HG02938 (cell line): ENCODE data around the gene ST7.
"Not testable (repeated sequence)": the region's sequence is repeated elsewhere in the genome, so short reads cannot be mapped to it uniquely, and the experiment has no call there.

Source experiments
- ATAC-seq: cut with Tn5 transposase; IDR thresholded peaks from one replicate; pipeline ENCODE4 v1.9.1; 2021; ENCODE audit warnings: mild to moderate bottlenecking, moderate library complexity; ENCODE audit not compliant: unreplicated experiment

Gene ST7

DNA sequence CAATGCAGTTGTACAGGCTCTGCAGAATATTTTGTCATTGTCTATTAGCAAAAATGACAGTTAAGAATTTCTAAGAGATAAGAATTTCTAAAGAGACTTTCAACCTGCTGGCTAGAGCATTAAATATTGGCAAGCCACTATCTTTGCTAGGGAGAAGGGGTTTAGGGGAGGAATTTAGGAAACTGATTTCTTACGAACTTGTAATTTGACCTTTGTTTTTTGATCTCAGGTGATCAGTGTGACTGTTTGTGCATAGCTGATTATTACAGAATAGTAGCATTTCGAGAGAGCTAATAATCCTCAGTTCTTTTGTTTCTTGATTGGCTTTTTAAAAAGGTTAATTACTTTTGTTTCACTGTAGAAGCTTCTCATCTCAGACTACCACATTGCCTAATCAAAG lies 68.1 kb downstream of the ST7 start:
- ATAC-seq, result no peak

DNA sequence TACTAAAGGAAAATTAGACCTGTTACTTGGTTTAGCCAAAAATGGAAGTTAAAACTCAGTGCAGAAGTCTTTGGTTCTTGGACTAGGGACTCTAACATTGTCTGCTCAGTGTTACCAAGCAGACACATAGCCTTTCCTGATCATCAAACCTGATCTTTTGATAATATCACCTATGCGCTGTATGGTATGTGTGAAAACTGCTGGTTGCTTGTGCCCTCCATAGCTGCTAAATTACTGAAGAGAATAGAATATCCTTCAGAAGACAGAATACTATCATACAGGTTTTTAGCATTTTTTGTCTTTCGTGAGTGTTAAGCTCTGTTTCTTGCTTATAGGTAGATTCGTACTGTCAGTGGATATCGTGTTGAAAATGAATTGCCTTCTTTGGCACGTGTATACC lies 68.7 kb downstream of the ST7 start:
- ATAC-seq, result no peak

DNA sequence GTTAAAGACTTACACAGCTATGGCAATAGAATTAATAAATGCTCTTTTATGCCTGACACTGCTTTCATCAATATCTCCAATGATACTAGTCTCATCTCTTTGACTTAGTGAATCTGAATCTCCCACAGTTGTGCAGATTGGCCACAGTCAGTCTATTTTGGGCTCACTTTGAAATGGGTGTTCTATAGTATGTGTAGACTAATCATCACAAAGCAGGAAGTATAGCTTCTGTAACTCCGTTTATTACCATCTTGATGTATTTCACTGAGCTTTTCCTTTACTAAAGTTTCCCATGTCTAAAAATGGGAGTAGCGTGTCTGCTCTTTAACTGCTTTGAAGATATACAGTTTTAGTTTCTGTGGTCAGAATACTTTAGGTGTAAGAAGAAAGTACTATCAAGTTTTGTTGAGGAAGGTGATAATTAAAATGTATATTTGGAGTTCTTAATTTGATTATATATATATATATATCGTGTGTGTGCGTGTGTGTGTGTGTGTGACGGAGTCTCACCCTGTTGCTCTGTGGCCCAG lies 70.1 kb downstream of the ST7 start:
- no peak for ATAC-seq

DNA sequence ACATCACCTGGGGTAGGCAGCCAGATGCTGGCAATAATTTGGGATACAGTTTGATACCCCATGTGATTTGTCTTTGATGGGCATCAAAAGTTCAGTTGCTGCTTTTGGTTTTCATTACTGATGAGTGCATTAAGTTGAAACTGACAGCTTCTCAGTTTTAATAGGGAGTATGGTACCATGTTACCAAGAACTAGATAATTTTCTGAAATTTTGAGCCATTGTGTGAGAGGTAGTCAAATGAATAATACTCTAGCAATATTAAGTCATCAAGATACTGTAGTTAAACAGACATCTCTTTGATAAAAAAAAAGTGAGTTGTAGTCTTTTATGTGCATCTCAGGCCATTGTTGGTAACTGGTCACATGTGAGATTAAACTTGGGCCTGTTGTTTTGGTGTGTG lies 71.5 kb downstream of the ST7 start:
- no peak for ATAC-seq

DNA sequence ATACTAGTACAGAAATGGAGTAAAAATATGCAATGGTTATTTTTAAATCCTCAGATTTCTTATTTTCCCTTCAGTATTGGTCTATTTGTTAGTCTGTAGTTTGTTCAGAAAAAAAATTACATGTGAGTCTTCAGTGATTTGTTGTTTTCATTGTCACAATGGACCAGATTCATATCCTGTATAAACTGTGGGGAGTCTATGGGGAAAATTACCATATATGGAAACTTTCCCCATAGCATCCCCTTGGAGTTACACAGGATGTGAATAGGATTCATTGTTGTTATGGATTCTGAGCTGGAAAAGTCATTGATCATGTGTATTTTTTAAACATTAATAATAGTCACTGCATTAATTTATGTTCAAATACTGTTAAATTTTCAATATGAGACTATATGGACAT lies 72.6 kb downstream of the ST7 start:
- no peak for ATAC-seq

DNA sequence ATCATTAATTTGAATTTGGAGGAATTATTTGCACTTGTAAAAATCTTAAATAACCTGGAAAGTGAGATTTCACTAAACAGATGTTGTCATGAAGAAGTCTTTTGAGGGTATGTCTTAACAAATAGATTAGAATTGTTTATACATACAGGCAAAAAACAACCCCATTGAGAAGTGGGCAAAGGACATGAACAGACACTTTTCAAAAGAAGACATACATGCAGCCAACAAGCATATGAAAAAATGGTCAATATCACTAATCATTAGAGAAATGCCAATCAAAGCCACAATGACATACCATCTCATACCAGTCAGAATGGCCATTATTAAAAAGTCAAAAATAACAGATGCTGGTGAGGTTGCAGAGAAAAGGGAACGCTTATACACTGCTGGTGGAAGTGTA lies 77.0 kb downstream of the ST7 start:
- not testable (repeated sequence) for ATAC-seq

DNA sequence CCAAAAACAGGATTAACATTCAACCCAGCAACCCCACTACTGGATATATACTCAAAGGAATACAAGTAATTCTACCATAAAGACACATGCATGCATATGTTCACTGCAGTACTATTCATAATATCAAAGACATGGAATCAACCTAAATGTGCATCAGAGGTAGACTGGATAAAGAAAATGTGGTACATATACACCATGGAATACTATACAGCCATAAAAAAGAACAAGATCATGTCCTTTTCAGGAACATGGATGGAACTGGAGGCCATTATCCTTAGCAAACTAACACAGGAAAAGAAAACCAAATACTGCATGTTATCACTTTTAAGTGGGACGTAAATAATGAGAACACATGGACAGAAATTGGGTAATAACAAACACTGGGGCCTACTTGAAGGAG lies 77.5 kb downstream of the ST7 start:
- ATAC-seq, result not testable (repeated sequence)

DNA sequence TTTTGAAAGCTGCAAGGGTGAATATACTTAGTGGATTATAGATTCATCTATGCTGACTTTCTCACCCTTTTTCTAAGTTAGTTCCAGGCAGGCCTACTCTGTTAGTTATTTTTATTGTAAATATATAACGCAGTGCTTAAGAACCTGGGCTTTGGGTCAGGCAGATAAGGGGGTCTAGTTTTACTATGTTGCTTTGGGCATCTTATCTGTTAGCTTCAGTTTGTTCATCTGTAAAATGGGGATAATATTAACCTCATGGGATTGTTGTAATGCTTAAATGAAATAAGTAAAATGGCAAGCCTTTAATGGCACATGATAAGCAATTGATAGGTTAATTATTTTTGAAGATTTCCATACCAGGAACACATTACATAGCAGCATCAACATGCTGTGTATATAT lies 79.5 kb downstream of the ST7 start:
- no peak for ATAC-seq

DNA sequence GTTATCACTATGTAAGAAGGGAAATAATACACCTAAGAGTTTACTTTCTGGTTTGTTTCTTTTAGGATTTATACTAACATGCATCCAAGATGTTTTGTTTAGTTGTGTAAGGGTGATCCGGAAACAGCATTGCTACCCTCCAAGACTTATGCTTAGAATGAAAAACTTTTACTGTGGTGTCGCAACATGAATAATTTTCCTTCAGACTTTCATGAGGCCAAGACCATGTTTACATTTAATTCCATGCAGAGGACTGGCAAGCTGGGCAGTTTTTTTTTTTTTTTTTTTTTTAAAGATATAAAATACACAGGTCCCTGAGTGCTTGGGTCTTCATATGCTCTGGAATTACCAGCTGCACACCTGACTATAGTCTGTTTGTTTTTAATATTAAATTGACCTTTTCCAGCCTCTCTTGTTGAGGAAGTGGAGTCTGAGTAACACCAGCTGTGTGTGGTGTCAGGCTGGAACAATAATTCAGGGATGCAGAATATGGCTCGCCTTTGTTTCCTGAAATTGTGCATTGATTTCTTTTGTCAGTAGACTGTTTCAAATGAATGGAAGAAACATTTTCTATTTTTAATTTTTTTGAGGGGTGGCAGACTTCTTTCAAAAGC lies 81.7 kb downstream of the ST7 start:
- no peak for ATAC-seq

DNA sequence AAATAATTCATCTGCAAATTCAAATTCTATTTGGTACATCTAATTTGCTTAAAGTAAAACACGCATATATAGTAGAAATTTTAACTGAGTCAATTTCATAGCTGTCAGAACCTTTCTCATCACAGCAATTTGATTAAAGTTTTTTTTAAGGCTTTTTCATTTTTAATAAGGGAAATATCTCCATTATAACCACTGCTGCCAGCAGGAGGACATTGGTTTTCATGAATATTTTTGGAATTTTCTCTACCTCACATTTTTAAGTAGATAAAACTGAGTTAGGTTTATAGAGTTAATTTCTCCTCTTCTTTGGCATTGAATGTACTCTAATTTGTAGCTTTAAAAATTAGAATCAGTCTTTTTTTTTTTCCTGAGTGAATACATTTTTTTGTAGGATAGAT lies 82.2 kb downstream of the ST7 start:
- no peak for ATAC-seq

DNA sequence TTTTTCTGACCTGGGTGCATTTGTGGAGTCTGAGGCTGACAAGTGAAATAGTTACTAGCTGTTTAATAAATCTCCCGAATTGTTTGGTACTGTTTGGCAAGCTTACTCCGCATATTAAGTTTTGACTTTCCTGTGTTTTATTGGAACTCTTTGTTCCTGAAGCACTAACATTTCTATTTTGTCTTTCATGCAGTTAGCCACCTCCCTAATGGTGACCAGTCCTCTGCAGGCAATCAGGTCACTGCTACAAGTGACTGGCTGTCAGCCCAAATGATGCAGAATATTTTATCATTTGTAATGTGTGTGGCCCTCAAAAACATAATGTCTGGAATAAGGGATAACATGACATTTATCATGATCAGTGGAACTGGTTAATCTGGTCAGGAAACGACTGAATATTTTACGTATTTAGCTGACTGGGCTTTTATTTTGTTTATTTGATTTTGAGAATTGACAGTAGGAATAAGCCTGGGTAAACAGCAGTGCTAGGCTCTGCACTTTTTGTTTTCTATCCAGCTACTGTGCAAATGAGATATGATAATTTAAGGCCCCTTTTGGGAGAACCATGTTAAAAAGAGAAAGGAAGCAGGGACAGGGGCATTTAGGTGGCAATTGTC lies 82.9 kb downstream of the ST7 start:
- no peak for ATAC-seq

DNA sequence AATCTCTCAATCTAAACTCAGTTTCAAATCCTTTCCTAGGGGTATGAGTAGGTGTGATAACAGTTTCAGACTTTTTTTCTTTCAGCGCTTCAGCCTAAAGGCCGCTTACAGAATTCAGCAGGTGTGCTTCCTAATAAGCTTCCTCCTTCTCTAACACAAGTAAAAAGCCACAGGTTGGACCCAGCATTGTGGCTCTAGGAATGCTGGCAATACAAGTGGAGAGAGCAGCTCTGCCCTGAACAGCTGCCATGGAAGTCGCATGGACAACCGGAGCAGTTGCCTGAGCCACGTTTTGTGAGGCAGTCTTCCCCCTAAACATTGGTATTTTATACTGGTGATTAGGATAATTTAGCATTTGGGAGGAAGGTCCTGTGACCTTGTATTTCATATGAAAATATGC lies 83.5 kb downstream of the ST7 start:
- ATAC-seq, result no peak

DNA sequence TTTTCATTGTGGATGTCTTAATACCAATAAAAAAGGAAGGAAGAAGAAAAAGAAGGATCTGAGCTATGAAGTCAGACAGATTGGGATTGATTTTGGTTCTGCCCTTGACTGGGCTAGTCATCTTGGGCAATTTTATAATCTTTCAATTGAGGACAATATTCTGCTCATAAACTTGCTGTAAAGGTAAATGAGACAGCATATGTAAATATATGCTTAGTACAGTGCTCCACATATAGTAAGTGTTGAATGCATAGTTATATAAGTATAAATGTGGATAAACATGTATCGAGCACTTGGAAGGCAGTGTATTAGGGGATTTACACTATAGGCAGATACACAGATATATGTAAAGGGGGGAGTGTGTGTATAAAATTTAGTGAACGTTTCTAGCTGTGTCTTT lies 85.1 kb downstream of the ST7 start:
- ATAC-seq, result no peak

DNA sequence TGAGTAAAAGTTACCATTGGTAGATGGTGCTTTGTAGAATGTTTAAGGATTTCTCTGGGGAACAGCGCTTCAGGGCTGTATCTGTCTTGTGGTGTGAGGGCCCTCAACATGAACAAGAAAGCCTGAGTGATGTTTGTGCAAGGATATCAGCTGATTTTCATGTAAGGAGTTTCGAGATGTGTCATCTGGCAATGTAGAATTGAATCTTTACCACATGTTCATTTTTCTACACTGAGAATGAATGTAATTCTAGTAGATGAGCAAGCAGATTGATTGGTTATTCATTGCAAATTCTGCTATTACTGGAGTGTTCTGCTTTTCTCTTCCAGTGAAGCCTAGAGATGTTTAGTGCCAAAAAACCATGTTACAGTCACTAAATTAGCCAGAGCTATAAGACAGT lies 87.7 kb downstream of the ST7 start:
- ATAC-seq, result peak; percentile 80

DNA sequence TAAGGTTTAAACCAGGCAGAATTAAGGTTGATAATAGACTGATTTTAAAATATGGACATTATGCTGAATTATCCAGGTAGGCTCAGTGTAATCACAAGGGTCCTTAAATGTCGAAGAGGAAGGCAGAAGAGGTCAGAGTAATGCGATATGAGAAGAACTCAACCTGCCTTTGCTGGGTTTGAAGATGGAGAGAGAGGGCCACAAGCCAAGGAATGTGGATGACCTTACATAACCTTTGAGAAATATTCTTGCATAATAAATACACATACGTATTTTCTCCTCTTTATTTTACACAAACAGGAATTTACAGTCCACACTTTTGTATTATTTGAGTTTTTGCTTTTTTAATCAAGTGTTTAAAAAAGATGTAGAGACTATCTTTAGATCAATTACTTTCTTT lies 88.5 kb downstream of the ST7 start:
- ATAC-seq, result no peak

DNA sequence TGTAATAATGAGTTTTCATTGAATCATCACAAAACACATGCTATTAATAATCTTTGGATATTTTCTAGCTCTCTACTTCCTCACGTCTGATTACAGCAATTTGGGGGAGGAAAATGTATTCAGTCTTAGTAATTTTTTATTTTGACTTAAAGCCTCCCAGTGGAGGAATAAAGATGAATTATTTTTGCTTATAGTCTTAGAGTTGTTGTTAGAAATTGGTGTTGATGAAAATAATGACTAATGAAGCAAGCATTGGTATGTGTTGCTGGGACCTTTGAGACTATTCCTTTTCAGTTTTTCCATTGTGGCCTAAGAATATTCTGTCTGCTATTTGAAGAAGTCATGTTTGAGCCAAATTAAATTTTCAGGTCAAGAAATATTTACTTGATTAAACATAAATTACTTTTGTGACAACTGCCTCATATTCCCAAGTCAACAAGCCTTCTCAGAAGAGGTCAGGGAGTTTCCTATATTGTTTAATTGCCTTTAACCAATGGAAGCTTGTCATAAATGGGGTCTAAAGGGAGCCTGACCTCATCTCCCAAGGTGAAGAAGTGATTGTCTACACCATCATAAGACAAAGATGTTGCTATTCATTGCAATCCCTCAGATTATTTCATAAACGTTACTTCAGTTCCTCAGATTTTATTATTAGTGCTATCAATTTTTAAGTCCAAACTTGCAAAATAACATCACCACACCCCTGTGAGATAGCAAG lies 90.0 kb downstream of the ST7 start:
- ATAC-seq, result no peak

DNA sequence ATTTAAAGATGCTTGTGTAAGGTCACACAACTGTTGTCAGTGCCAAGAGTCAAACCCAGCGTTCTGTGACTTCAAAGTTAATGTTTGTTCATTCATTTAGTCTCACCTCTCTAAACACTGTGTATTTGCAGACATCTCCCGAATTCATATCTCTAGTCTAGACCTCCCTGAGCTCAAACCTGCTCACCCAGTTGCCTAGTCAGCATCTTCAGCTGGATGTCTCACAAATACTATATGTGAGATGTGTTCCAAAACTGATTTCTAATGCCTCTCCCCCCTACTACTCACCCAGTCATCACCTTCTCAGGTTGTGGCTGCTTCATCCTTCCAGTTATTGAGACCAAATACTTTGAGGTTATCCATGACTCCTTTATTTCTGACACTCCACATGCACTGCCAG lies 91.4 kb downstream of the ST7 start:
- ATAC-seq, result no peak

DNA sequence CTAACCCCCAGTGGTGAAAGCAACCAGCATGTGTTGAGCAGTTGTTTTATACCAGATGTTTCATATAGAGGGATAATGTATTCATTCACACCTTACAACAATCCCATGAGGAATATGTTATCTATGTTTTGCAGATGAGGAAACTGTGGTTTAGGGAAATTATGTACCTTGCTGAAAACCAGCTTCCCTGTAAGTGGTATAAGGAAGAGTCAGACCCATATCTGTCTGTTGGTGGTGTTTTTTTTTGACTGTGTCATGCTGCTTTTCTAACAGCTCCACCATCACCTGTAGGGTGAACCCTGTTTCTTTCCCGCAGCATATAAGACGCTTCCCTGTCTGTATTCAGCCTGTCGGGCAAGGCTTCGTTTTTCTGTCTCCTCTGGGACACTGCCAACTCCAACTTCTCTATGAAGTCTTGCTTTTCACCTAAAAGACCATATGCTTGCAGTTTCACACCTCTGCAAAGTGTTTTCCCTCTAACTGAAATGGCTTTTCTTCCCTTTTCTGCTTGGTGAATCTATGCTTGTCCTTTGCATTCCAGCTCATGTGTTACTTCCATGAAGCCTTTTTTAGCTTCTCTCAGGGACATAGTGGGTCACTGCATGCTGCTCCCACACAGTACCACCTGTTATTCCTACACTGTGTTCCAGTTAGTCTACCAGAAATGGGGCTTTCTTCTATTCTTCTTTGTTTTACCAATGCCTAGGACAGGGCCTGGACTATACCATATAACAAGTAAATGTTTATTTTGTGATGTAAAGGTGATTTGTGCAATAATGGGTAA lies 92.8 kb downstream of the ST7 start:
- no peak for ATAC-seq

DNA sequence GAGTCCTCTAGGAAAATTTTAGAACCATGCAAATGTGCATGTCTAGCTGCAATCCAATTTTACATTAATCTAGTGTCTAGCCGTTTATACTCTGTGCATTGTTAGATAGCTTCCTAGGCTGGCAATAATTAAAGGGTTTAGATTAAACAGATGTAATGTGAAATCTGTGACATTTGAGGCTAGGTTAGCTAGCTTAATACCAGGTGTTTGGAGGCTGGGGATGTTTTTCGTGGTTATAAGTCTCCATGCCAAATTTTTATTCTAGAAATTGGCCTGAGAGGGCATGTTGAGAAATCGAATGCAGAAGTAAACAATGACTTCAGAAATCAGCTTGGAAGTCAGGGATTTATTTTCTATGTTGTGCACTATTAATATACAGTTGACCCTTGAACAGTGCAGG lies 94.2 kb downstream of the ST7 start:
- no peak for ATAC-seq

DNA sequence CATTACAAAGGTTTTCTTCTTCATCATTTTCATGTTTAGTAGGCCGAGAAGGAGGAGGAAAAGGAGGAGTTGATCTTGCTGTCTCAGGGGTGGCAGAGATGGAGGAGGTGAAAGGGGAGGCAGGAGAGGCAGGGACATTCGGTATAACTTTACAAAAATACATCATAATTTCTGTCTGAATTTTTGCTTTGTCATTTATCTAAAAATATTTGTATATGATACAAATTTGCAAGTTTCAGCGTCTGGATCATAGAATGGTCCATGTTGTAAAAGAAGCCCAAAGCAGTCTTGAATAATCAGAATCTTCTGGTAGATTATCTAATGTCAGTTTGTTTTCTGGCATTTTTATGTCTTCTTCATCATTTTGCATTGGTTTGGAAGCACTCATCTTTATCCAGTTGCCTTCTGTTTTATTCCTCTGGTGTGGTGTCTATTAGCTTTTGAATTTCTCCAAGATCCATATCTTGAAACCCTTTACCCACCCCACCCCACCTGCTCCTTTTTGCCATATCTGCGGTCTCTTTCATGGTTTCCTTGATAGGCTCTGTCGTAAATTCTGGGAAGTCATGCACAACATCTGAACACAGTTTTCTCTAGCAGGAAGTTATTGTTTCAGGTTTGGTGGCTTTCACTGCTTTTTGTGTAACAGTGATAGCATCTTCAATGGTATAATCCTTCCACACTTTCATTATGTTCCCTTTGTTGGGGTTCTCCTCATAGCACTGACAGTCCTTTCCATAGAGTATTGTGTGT lies 95.0 kb downstream of the ST7 start:
- no peak for ATAC-seq

DNA sequence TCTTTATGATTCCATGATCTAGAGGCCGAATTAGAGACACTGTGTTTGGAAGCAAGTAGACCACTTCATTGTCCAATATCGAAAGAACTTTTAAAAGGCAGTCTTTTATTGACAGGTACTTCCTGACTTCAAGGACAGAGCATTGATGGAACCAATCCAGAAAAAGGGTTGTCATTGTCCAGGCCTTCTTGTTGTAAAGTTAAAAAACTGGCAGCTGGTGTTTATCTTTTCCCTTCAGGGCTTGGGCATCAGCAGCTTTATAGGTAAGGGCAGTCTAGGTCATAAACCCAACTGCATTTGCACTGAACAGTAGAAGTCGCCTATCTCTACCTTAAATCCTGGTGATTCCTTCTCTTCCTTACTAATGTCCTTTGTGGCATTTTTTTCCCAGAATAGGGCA lies 95.6 kb downstream of the ST7 start:
- ATAC-seq, result no peak
